Osteoblast (primary cell): ENCODE results near the gene PRKCQ. TPM values are rescaled to one million over a fixed set of nuclear protein-coding genes. Genes with fewer than 3 reads are reported as not detected.

Source experiments
- DNase-seq: peaks from one replicate; pipeline ENCODE4 v3.0.0; 2011; ENCODE audit warnings: low spot score, mixed read lengths; ENCODE audit not compliant: insufficient read length; ENCODE audit errors: missing footprints
- H2AFZ ChIP-seq: 2 replicates; pipeline ENCODE4 v1.6.0; 2011; ENCODE audit warnings: mild to moderate bottlenecking, low read length
- H3K27ac ChIP-seq: 2 replicates; pipeline ENCODE4 v1.5.1; 2011; ENCODE audit warnings: mild to moderate bottlenecking, low read depth, low read length, moderate library complexity
- H3K27me3 ChIP-seq: 2 replicates; pipeline ENCODE4 v1.6.0; 2012; ENCODE audit warnings: mild to moderate bottlenecking, control low read depth, inconsistent platforms, low read length, moderate library complexity; ENCODE audit not compliant: insufficient read depth
- H3K36me3 ChIP-seq: 2 replicates; pipeline ENCODE4 v1.5.1; 2011; ENCODE audit warnings: mild to moderate bottlenecking, low read length, control low read depth, moderate library complexity; ENCODE audit not compliant: insufficient read depth
- H3K4me1 ChIP-seq: 2 replicates; pipeline ENCODE4 v1.5.1; 2011; ENCODE audit warnings: mild to moderate bottlenecking, low read length, control low read depth, moderate library complexity; ENCODE audit not compliant: insufficient read depth
- H3K4me2 ChIP-seq: 2 replicates; pipeline ENCODE4 v1.6.0; 2011; ENCODE audit warnings: mild to moderate bottlenecking, low read length; ENCODE audit not compliant: insufficient read depth
- H3K4me3 ChIP-seq: fragments of 200-600 bp; sonication (generic); 3 replicates; pipeline ENCODE4 v1.5.1; 2012; ENCODE audit warnings: mild to moderate bottlenecking, low read length, inconsistent platforms; ENCODE audit not compliant: insufficient read depth
- H3K79me2 ChIP-seq: 2 replicates; pipeline ENCODE4 v1.6.0; 2012; ENCODE audit warnings: mild to moderate bottlenecking, low read length, control low read depth, inconsistent platforms; ENCODE audit not compliant: insufficient read depth
- H3K9me3 ChIP-seq: 2 replicates; pipeline ENCODE4 v1.5.1; 2011; ENCODE audit warnings: low read depth, low read length, control low read depth
- H4K20me1 ChIP-seq: 2 replicates; pipeline ENCODE4 v1.6.0; 2012; ENCODE audit warnings: mild to moderate bottlenecking, low read length, control low read depth; ENCODE audit not compliant: insufficient read depth
- CTCF ChIP-seq: IDR thresholded peaks from 2 replicates; pipeline ENCODE4 v1.5.1; 2011; ENCODE audit warnings: mild to moderate bottlenecking, low read depth, low read length, moderate library complexity; ENCODE audit errors: extremely low read depth
- total RNA-seq: library from RNA; depleted of rRNA; stranded (reverse); fragments of >200 nt; gene quantifications from 2 replicates; pipeline ENCODE4 v1.2.3, GENCODE V29; 2012

The PRKCQ gene
- total RNA-seq, 1 donor = not detected

GRCh38 chr10:6388261-6388893, 191.7 kb downstream of the PRKCQ start:
- Histone ChIP-seq H3K4me3 (no peak overlapping the region), H3K9me3 (no peaks in the 10 kb centered on the region), H3K79me2 (no peaks in the 10 kb centered on the region), H3K4me2 (no peak overlapping the region), H3K4me1 (no peaks in the 10 kb centered on the region), H3K27ac (no peak overlapping the region), H3K36me3 (no peaks in the 10 kb centered on the region), H3K27me3 (no peaks in the 10 kb centered on the region), H2AFZ (no peak overlapping the region), H4K20me1 (no peaks in the 10 kb centered on the region)
- TF ChIP-seq CTCF = no peak
- no peak for DNase-seq

GRCh38 chr10:6386960-6387359, 193.1 kb downstream of the PRKCQ start:
- Histone ChIP-seq H3K27me3 (no peaks in the 10 kb centered on the region), H2AFZ (no peak overlapping the region), H4K20me1 (no peaks in the 10 kb centered on the region), H3K79me2 (no peaks in the 10 kb centered on the region), H3K4me2 (no peak overlapping the region), H3K4me1 (no peaks in the 10 kb centered on the region), H3K9me3 (no peaks in the 10 kb centered on the region), H3K4me3 (no peak overlapping the region), H3K36me3 (no peaks in the 10 kb centered on the region), H3K27ac (no peak overlapping the region)
- TF ChIP-seq CTCF = no peak
- no peak for DNase-seq

- DNase-seq = no peak
- no peak overlapping the region for H3K4me2 ChIP-seq
These were observed 193.7 kb downstream of the PRKCQ start for GRCh38 chr10:6386346-6386745.

DNA sequence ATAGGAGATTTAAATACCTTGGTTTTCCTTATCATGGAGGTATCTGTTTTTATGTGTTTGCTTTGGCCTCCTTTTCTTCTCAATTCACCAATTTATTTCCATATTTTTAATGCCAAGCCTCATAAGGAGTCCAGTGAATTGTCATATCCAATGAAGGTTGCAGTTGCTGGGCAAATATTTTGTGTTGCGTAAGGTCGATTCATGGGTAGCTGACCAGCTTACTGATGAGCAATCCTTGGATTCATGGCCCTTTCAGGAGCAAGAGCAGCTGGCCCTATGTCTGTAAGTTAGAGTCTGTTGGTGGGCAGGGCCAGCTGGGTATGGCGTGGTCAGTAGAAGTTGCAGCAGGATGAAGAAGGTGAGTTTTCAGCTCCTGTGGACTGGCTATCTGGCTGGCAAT, 194.4 kb downstream of the PRKCQ start:
- TF ChIP-seq CTCF = no peak
- Histone ChIP-seq H3K4me3 (no peak overlapping the region), H3K27me3 (no peaks in the 10 kb centered on the region), H3K4me1 (no peaks in the 10 kb centered on the region), H2AFZ (no peak overlapping the region), H3K36me3 (no peaks in the 10 kb centered on the region), H3K27ac (no peak overlapping the region), H3K9me3 (no peaks in the 10 kb centered on the region), H4K20me1 (no peaks in the 10 kb centered on the region), H3K4me2 (no peak overlapping the region), H3K79me2 (no peaks in the 10 kb centered on the region)
- DNase-seq = no peak

More at GRCh38 chr10:6386346-6386745, 193.7 kb downstream of the PRKCQ start:
- Histone ChIP-seq H3K79me2 (no peaks in the 10 kb centered on the region), H3K9me3 (no peaks in the 10 kb centered on the region), H3K36me3 (no peaks in the 10 kb centered on the region), H2AFZ (no peak overlapping the region), H3K4me1 (no peaks in the 10 kb centered on the region), H3K4me3 (no peak overlapping the region), H3K27ac (no peak overlapping the region), H3K27me3 (no peaks in the 10 kb centered on the region), H4K20me1 (no peaks in the 10 kb centered on the region)
- no peak for TF ChIP-seq CTCF
